Nephron (organoid): ENCODE results near the gene ACADVL.
A peak's percentile ranks its signal among the peaks of the same experiment; 100 is the strongest.

Source experiments
- H3K27ac Mint-ChIP-seq, 3 experiments: 2 replicates each; pipeline ENCODE4 v1.8.0; 2020; ENCODE audit warnings: mixed read lengths in 3 of 3, mild to moderate bottlenecking in 2 of 3, moderate library complexity in 1 of 3
- H3K27me3 Mint-ChIP-seq: 2 replicates; pipeline ENCODE4 v1.8.0; 2021; ENCODE audit warnings: low read depth, mild to moderate bottlenecking, moderate library complexity, mixed read lengths
- H3K36me3 Mint-ChIP-seq: 2 replicates; pipeline ENCODE4 v1.8.0; 2020; ENCODE audit warnings: low read depth, mixed read lengths
- H3K4me1 Mint-ChIP-seq: 2 replicates; pipeline ENCODE4 v1.8.0; 2020; ENCODE audit warnings: mixed read lengths
- H3K4me3 Mint-ChIP-seq, 3 experiments: 2 replicates each; pipeline ENCODE4 v1.8.0; 2020; ENCODE audit warnings: mild to moderate bottlenecking in 3 of 3, mixed read lengths in 3 of 3, moderate library complexity in 2 of 3
- H3K9me3 Mint-ChIP-seq: 2 replicates; pipeline ENCODE4 v1.8.0; 2020; ENCODE audit warnings: mixed read lengths
- CTCF ChIP-seq, 3 experiments: fragments of 200-600 bp; sonication (generic); IDR thresholded peaks; one replicate each; pipeline ENCODE4 v1.5.0; 2021; ENCODE audit warnings: antibody characterized with exemption in 3 of 3; ENCODE audit not compliant: unreplicated experiment in 3 of 3

Gene ACADVL

GRCh38 chr17:7190276-7190917, 29.3 kb upstream of the ACADVL start:
- Mint-ChIP-seq H3K4me3 (no peak overlapping the region), H3K27me3 (no peaks in the 10 kb centered on the region), H3K4me1 (no peaks in the 10 kb centered on the region), H3K36me3 (peaks cover 51% of the 10 kb centered on the region), H3K27ac (no peak overlapping the region), H3K9me3 (no peaks in the 10 kb centered on the region)
- TF ChIP-seq CTCF (IDR thresholded peaks at IDR 0.05; ENCODE audit: unreplicated experiment in 3 of 3) = no peak

GRCh38 chr17:7191069-7191468, 28.7 kb upstream of the ACADVL start:
- no peak for TF ChIP-seq CTCF (IDR thresholded peaks at IDR 0.05; ENCODE audit: unreplicated experiment in 3 of 3)
- H3K4me1 Mint-ChIP-seq = no peaks in the 10 kb centered on the region
- H3K27ac Mint-ChIP-seq = no peak overlapping the region
- no peaks in the 10 kb centered on the region for H3K27me3 Mint-ChIP-seq
- H3K36me3 Mint-ChIP-seq = peaks cover 57% of the 10 kb centered on the region
- H3K4me3 Mint-ChIP-seq = no peak overlapping the region
- H3K9me3 Mint-ChIP-seq = no peaks in the 10 kb centered on the region

GRCh38 chr17:7191571-7192270, 28.0 kb upstream of the ACADVL start:
- TF ChIP-seq CTCF (IDR thresholded peaks at IDR 0.05; ENCODE audit: unreplicated experiment in 3 of 3) = no peak
- no peaks in the 10 kb centered on the region for H3K27me3 Mint-ChIP-seq
- peaks cover 61% of the 10 kb centered on the region for H3K36me3 Mint-ChIP-seq
- peak overlapping the region in 2 of 3 experiments; percentile 54 to 61 for H3K27ac Mint-ChIP-seq
- no peaks in the 10 kb centered on the region for H3K4me1 Mint-ChIP-seq
- H3K9me3 Mint-ChIP-seq = no peaks in the 10 kb centered on the region
- no peak overlapping the region for H3K4me3 Mint-ChIP-seq

GRCh38 chr17:7192271-7192937, 27.3 kb upstream of the ACADVL start:
- Mint-ChIP-seq H3K36me3 (peaks cover 66% of the 10 kb centered on the region), H3K27ac (peak overlapping the region in 2 of 3 experiments; percentile 54 to 61), H3K4me1 (no peaks in the 10 kb centered on the region), H3K4me3 (no peak overlapping the region), H3K9me3 (no peaks in the 10 kb centered on the region), H3K27me3 (no peaks in the 10 kb centered on the region)
- TF ChIP-seq CTCF (IDR thresholded peaks at IDR 0.05; ENCODE audit: unreplicated experiment in 3 of 3) = no peak

GRCh38 chr17:7195971-7196370, 23.8 kb upstream of the ACADVL start:
- no peak for TF ChIP-seq CTCF (IDR thresholded peaks at IDR 0.05; ENCODE audit: unreplicated experiment in 3 of 3)
- H3K4me3 Mint-ChIP-seq = no peak overlapping the region
- no peak overlapping the region for H3K27ac Mint-ChIP-seq

More at GRCh38 chr17:7195971-7196370, 23.8 kb upstream of the ACADVL start:
- H3K9me3 Mint-ChIP-seq = no peaks in the 10 kb centered on the region
- H3K27me3 Mint-ChIP-seq = no peaks in the 10 kb centered on the region
- H3K36me3 Mint-ChIP-seq = peaks cover 63% of the 10 kb centered on the region
- H3K4me1 Mint-ChIP-seq = no peaks in the 10 kb centered on the region
